ENCODE measurements around the gene LRRN4.

LRRN4 gene

DNA sequence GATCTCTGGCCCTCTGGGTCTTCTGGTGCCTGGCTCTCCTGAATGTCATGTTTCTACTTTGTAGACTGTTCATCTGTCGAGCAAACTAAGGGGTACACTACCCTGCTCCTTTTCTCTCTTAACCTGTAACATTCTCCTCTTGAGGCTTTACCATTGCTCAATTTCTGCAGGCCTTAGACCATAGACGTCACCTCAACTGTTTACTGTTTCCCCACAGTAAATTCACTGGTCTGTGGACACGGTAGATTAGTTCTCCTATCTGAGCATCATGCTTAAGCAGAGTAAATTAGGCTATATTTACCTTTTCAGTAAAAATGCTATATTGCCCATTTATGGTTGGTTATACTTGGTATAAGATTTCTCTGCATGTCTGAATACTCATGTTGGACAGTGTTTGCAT lies 62.9 kb downstream of the LRRN4 start:
- H3K4me1 ChIP-seq (ENCODE audit: insufficient read depth, low read length, poor library complexity, severe bottlenecking) = no peaks in the 10 kb centered on the region

More for the DNA sequence above, 62.9 kb downstream of the LRRN4 start:
- TF ChIP-seq, protein P1, sequence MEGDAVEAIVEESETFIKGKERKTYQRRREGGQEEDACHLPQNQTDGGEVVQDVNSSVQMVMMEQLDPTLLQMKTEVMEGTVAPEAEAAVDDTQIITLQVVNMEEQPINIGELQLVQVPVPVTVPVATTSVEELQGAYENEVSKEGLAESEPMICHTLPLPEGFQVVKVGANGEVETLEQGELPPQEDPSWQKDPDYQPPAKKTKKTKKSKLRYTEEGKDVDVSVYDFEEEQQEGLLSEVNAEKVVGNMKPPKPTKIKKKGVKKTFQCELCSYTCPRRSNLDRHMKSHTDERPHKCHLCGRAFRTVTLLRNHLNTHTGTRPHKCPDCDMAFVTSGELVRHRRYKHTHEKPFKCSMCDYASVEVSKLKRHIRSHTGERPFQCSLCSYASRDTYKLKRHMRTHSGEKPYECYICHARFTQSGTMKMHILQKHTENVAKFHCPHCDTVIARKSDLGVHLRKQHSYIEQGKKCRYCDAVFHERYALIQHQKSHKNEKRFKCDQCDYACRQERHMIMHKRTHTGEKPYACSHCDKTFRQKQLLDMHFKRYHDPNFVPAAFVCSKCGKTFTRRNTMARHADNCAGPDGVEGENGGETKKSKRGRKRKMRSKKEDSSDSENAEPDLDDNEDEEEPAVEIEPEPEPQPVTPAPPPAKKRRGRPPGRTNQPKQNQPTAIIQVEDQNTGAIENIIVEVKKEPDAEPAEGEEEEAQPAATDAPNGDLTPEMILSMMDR (conservative IDR thresholded peaks at IDR 0.05; ENCODE audit: low read length) = no peak
- no peak for TF ChIP-seq EZH2phosphoT487 (IDR thresholded peaks at IDR 0.05; ENCODE audit: borderline replicate concordance)
- H3K4me2 ChIP-seq (ENCODE audit: low read depth, low read length, poor library complexity, severe bottlenecking) = no peak overlapping the region
- H3K79me2 ChIP-seq (ENCODE audit: insufficient read depth, low read length) = no peaks in the 10 kb centered on the region
- no peaks in the 10 kb centered on the region for H4K20me1 ChIP-seq (ENCODE audit: insufficient read depth, low read length, poor library complexity, severe bottlenecking)
- no peak overlapping the region for H3K4me3 ChIP-seq (ENCODE audit: low read length, poor library complexity, severe bottlenecking)
- H3K9ac ChIP-seq (ENCODE audit: low read depth, low read length, poor library complexity, severe bottlenecking) = no peak overlapping the region
- H3K27me3 ChIP-seq (ENCODE audit: insufficient read depth, low read length, poor library complexity, severe bottlenecking) = no peaks in the 10 kb centered on the region
- H3F3A ChIP-seq (ENCODE audit: low read depth) = no peaks in the 10 kb centered on the region
- H3K9me3 ChIP-seq (ENCODE audit: insufficient read depth, low read depth, low read length) = no peaks in the 10 kb centered on the region
- H2AFZ ChIP-seq (ENCODE audit: low read length) = no peak overlapping the region
- H3K36me3 ChIP-seq (ENCODE audit: insufficient read depth, low read length) = peaks cover 96% of the 10 kb centered on the region; the same call in 1 of the 2 replicates
- H3K9me2 ChIP-seq (replicated peaks; ENCODE audit: low read depth, low read length) = no peaks in the 10 kb centered on the region
